IPS-NIHi11 (cell line): ENCODE data around the gene ADAM17.
"Not testable (repeated sequence)": the region's sequence is repeated elsewhere in the genome, so short reads cannot be mapped to it uniquely, and the experiment has no call there.

Experiments
- DNase-seq: peaks from one replicate; pipeline ENCODE4 v3.0.0; 2012; ENCODE audit warnings: mixed read lengths, low spot score

ADAM17 gene

DNA sequence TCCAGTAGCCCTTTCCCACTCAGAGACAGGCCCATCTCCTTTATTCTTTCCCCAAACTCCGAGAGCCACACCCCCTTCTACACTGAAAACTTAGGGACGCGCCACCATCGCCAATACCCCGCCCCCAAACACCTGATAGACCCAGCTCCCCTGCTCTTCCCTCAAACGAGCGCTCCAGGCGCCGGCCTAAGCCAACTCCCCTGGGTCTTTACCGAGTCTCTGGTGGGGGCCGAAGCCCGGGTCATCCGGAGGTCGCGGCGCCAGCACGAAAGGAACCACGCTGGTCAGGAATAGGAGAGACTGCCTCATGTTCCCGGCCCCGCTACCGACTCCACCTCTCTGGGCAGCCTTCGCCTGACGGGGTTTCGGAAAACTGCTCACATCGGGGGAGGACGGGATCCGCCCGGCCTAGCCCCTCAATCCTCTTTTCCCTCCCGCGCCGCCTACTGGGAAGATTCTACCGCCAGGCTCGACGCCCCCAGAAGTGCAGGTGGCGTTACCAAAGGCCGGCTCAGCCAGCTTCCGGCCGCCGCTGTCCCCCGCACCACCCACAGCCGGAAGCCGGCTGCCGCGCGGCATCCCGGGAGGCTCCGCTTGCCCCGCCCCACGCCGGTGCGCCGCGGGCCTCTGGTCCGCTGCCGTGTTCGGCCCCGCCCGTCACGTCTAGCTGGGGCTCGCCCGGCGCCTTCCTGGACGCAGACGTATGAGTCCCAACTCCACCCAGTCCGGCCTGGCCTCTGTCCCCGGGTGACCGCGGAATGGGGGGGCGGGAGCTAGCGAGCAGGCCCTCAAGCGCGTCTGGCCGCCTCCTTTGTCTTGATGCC, at the start of gene ADAM17:
Gene ADAM17 (minus strand): TSS at position 534 of the 824 bp plus-strand sequence. CDS start 225 bp downstream, at position 309.
- peak; percentile 95 for DNase-seq

DNA sequence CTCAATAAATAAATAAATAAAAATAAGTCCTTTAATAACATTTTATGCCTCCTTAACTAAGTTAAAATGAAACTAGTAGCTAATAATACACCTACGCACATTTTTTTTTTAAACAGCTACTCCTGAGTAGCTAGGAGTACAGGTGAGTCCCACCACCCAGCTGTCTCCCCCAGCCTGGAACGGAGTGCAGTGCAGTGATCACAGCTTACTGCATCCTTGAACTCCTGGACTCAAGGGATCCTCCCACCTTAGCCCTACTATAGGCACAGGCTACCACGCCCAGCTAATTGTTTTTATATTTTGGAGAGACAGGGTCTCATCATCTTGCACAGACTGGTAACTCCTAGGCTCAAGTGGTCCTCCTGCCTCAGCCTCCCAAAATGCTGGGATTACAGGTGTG, 46.8 kb upstream of the ADAM17 start:
- no peak for DNase-seq

DNA sequence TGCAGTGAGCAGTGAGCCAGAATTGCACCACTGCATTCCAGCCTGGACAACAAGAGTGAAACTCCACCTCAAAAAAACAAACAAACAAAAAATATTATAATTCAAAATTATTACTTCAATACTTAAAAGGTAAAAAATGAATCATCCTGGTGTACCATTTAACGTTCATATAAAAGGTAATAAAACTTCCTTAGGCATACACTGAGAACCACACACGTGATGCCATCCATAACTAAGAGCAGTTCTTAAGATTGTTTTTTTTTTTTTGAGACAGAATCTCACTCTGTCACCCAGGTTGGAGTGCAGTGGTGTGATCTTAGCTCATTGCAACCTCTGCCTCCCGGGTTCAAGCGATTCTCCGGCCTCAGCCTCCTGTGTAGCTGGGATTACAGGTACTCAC, 45.8 kb upstream of the ADAM17 start:
- no peak for DNase-seq

DNA sequence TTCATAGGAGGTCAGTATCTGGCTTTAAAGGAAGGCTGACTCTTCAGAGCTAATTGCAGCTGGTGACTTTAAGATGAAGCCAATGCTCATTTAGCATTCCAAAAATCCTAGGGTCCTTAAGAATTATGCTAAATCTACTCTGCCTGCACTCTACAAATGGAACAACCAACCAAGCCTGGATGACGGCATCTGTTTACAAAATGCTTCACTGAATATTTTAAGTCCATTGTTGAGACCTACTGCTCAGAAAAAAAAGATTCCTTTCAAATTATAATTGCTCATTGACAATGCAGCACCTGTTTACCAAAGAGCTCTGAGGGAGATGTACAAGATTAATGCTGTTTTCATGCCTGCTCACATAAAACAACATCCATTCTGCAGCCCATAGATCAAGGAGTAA, 43.8 kb upstream of the ADAM17 start:
- no peak for DNase-seq

DNA sequence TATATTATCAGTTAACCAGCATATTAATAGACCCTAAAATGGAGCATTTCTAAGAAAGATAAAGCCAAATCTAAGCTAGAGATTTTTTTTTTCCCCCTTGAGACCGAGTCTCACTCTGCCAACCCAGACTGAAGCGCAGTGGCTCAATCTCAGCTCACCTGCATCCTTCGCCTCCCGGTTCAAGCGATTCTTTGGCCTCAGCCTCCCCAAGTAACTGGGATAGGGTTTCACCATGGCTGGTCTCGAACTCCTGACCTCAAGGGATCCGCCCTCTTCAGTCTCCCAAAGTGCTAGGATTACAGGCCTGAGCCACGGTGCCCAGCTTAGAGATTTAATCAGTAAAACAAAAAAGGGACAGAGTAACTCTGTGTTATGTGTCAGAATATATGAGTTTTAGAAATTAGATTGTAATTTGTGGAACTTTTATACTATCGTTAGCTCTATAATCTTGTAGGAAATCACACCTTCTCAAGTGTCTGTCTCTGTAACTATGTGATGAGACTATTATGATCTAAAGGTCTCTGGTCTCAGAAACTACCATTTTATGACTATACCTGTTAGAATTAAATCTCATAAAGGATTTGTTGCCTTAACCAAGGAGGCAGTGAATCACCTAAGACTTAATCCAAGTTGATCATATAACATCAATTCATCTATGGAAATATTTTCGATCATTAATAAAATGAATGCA, 41.1 kb upstream of the ADAM17 start:
- DNase-seq: no peak

DNA sequence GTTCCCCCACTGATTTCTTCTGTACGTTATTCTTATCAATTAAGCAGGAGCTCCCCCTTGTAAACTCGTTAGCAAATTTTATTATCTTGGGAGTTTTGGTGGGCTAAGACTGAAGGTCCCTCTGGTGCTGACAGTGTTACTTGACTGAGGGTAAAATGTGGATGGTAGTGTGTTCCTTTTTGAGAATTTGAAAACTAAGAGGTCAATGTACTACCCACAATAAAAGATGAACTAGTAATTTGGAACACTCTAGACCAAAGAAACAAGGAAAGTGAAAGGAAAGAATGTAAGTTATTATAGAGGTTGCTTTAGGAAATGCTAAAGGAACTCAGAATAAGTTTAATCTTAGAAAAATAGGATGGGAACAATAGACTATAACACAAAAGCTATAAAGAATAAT, 40.1 kb upstream of the ADAM17 start:
- no peak for DNase-seq

DNA sequence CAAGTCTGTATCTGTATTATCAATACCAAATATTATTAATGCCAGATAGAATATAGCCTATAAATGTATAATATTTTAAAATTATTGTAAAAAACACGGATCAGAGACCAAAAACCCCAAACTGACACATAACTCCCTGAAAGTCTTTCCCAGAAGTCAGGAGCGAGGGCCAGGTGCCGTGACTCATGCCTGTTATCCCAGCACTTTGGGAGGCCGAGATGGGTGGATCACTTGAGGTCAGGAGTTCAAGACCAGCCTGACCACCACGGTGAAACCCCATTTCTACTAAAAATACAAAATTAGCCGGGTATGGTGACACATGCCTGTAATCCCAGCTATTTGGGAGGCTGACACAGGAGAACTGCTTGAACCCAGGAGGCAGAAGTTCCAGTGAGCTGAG, 39.6 kb upstream of the ADAM17 start:
- not testable (repeated sequence) for DNase-seq

DNA sequence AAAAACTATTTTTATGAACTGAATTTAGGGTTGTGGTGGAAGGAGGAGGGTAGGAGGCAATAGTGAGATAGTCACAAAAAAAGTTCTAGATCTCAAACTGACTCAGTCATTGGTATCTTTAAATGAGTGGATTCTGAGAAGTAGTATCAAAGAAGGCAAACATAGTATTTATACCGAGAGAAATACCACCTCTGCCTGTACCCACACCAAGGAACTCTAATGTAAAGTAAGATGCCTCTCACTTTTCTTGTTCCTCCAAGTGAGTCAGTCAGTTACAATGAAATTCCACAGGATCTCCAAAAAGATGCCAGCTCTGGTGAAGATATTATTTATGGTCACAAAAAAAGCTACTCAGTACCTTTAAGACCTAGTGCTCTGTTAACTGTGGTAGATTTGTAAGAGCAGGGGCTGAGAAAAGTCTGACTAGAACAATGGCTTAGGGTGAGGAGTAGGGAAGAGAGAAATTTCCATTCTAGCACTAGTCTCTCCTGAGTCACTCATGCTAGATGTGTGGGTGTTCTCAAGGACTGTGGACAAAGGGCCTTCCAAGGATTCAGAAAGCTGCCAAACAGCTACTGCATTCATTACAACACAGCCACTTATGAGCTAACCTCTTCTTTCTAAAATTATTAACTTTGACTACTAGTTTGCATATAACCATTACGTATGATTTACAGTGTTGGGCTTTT, 38.9 kb upstream of the ADAM17 start:
- DNase-seq: peak; percentile 10

DNA sequence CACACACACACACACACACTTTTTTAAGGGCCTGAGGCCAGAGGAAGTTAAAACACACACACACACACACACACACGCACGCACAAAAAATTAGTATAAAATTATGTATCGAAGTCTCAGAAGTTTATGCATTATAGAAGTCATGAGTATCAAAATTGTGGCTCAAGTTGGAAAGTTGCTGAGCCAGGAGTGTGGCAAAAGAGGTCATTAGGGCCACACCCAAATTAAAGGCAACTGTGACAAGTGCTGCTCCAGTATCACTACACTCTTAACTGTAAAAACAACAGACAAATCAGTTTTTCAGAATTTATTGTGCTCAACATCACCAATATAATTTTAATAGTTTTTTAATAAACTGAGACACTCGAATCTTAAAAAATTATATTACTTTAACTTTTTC, 38.3 kb upstream of the ADAM17 start:
- DNase-seq: no peak

DNA sequence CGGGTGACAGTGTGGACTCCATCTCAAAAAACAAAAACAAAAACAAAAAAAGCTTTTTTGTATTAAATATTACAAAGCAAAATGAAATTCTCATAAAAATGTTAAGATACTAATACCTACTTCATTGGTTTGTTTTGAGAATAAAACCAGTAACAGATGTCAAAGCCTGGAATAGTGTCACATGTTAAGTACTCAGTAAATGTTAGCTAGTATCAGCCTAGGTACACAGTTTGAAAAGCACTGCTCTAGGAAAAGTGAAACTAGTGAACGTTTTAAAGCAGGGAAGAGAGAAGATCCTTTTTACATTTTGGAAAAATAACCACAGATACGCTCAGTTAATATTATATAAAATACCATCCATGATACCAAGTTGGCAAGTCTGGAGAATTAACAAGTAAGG, 37.1 kb upstream of the ADAM17 start:
- DNase-seq: no peak

DNA sequence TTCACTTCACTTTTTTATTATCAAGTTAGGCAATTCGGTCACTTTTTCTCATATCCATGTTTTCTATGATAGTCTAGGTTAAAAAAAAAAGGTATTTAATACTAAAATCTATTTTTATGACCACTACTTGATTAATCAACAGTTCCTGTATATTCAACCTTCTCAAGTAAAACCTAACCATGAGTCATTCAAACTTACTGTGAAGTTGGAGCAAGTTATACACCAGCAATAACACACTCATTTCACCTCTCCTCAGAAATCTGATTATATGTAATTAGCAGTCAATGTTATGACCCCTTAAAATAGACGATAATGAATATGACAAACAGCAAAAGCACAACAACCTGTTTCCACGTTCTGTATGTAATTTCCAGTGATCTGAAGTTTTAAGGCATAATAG, 35.0 kb upstream of the ADAM17 start:
- DNase-seq: no peak

DNA sequence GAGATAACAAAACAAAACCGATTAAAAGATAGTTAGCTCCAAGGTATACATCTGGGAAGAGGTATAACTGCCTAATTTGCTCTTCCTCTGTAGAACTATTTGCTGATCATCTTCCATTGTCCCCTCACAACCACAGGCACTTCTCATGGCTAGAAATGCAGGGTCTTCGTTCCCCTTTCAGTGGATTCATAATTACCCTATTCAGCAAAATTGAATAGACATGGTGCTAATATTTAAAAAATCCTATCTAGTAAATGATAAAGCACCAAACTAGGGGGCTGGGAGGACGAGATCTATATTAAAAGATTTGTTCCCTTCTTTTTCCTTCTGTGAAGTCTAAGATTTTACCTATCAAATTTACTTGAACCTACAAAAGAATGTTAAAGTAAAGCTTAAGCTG, 30.8 kb upstream of the ADAM17 start:
- DNase-seq: no peak

DNA sequence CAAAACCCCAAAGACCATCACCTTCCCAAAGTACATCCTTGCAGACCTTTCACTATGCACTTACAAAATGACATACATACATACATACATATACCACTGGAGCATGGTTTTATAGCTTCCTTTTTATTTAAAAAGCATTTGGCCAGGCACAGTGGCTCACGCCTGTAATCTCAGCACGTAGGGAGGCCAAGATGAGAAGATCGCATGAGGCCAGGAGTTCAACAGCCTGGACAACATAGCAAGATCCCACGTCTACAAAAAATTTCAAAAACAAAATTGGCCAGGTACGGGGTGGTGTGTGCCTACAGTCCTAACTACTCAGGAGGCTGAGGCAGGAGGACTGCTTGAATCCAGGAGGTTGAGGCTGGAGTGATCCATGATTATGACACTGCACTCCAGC, 29.9 kb upstream of the ADAM17 start:
- DNase-seq: no peak

DNA sequence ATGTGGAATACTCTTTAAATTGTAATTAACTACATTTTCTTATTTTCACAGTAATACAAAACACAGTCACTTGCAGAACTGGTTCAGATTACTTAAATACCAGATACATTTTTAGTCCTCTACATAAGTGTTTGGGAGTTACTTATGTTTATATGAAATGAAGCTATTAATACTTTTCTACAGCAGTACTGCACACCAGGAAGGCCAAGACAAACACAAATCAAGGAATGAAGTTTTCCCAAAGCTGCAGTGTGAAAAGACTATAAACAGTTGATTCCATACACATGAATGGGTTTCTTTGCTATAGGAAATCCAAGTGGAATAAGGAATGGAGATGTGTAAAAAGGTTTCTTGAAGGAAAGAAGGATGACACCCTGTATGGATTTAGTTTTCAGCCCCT, 29.3 kb upstream of the ADAM17 start:
- not testable (repeated sequence) for DNase-seq

DNA sequence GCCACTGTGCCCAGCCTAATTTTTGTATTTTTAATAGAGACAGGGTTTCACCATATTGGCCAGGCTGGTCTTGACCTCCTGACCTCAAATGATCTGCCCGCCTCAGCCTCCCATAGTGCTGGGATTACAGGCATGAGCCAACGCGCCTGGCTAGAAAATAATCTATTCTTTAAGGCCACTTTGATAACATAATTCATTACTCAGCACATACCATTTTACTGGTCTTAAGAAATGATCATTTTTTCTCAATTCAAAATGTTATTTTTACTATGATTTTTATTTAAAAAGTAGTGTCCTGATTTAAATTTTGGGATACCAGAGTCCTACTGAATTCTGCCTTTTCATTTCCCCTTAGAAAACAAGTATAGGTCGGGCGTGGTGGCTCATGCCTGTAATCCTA, 27.0 kb upstream of the ADAM17 start:
- DNase-seq: no peak

DNA sequence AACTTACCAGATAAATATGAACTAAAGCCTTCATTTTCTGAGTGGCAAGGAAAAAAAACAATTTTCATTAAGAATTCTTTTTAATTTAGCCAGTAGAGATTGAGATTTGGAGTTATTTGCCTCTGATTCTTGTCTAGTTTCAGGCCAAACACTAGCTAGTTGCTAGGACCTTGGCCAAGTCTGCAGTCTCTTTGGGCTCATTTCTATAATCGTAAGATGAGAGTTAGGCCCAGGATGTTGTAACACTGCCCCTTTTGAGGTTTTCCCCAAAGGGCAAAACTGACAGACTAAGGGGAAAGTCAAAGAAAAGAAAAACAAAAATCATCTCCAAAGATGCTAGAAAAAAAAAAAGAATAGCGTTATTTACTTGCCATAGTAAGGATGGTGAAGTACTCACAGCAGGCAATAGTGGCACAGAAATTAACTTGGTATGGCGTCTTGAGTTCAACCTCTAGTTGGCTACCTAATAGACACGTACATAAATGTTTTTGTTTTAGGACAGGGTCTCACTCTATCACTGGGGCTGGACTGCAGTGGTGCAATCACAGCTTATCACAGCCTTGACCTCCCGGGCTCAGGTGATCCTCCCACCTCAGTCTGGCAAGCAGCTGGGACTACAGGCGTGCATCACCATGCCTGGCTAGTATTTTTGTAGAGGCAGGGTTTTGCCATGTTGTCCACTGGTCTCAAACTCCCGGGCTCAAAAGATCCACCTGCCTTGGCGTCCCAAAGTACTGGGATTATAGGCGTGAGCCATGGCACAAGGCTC, 23.0 kb upstream of the ADAM17 start:
- DNase-seq: no peak

DNA sequence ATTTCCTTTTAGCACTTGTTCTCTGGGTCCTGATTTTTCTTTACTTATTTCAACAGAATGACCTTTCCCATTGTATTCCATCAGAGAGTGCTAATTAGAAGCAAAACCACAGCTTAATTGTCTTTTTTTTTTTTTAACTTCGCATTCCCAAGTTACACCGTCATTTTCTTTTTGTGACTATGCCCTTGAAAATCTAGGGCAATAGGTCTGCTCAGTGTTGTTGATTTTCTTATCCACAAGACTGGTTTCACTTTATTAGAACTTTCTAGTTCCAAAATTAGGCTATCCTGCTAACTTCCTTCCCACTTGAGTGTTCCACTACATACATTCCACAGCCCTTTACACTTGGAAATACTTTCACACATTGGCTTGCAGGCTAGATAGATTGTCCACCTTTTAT, 18.7 kb upstream of the ADAM17 start:
- no peak for DNase-seq

DNA sequence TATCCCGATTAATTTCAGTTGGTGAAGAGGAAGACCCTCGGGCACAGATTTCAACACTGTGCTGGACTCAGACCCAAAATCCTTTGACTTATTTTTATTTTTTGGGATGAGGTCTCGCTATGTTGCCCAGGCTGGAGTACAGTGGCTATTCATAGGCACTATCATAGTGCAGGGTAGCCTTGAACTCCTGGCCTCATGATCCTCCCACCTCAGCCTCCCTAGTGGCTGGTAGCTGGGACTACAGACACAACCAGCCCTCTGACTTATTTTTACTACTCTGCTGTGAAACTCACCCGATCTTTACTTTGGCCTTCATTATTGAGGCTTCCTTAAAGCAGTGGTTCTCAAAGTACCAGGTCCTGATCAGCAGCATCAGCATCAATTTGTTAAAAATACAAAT, 18.2 kb upstream of the ADAM17 start:
- DNase-seq: no peak

DNA sequence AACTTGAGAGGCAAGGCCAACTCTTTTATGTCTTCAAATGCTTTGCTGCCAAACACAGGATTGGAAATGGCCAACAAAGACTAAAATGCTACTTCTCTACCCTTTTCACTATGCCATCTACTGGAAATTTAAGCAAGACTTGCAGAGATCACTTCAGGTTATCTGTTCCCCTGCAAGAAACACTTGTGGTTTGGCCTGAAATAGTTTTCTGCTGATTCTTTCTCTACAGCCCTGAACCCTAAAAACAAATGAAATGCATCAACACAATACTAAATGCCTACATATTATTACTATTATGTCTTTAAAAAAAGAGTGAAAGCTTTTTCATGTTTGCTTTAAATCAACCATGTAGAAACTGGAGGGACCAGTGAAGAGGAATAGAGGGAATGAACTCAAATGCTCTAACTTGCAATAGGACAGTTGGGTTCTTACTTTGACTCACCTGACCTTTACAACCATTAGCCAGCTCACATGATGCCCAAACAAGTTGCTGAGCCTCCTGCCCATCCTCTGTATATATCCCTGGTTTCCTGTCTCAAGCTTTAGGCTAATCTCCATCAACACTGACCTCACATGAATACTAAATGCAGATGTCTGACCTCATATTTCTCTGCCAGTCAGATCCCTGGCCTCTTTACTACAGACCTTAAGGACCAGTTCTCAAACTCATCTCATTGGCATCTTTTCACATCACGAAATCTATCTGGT, 17.5 kb upstream of the ADAM17 start:
- DNase-seq: no peak

DNA sequence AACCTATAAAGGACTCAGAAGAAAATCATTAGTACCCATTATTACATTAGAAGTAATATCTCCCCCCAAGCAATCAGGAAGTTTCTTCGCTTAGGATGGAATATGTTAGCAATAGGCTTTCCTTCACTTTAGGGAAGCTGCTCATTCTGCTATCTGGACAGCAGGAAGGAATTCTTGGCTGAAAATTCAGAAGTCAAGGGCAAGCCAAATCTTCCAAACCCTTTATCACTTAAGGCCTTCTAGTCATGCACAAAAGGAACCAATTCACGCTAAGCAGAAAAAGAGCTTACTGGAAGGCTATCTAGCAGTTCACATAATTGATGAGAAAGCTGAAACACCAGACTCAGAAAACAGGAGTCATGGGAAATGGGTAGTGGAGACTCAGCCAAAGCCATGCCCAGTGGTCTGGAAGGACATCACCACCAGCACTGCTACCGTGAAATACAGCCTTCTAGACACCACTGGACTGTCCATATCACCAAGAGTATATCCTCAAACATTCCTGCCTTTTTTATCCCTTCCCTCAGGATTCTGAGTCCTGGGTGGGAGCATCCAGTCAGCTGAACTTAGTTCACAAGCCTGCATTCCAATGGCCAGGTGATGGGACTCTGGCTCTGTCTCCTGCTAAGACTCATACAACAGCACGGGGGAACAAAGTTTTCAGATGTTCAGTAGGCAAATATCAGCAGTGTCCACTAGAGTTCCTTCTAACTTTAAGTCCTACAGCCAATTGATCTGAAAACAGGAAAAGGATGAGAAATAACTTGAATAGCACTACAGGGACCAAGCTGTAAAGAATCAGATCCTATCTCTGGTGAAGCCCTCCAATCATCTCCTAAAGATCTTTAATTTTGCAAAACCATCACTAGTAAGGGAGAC, 14.8 kb upstream of the ADAM17 start:
- DNase-seq: no peak
